Colonic mucosa (tissue), 4 donors: ENCODE data around the gene TNFRSF21. TPM values are rescaled to one million over a fixed set of nuclear protein-coding genes. Genes with fewer than 3 reads are reported as not detected.

Experiments
- DNase-seq: peaks from one replicate; pipeline ENCODE4 v3.0.0-alpha.2; 2020
- H3K27ac ChIP-seq: fragments of 200-600 bp; one replicate; pipeline ENCODE4 v1.8.0; 2021
- H3K27me3 ChIP-seq: fragments of 200-600 bp; one replicate; pipeline ENCODE4 v1.8.0; 2021
- H3K36me3 ChIP-seq: fragments of 200-600 bp; one replicate; pipeline ENCODE4 v1.8.0; 2021
- H3K4me1 ChIP-seq: fragments of 200-600 bp; one replicate; pipeline ENCODE4 v1.8.0; 2021; ENCODE audit warnings: mild to moderate bottlenecking
- H3K4me3 ChIP-seq: fragments of 200-600 bp; one replicate; pipeline ENCODE4 v1.8.0; 2021
- H3K9ac ChIP-seq, 2 donors: one replicate each; pipeline ENCODE4 v1.7.0; 2013; ENCODE audit warnings: control low read depth in 2 of 2, low read depth in 2 of 2, low read length in 2 of 2
- H3K9me3 ChIP-seq: fragments of 200-600 bp; one replicate; pipeline ENCODE4 v1.8.0; 2021
- intact Hi-C: fragments of 100-400 bp; cut with DNase I; formaldehyde crosslinking; loops from one replicate; pipeline ENCODE4 v1.14.1; 2022
- total RNA-seq, 2 donors: library from RNA; stranded (reverse); fragmentation: NEBNext Ultra II Directional in 1 of 2; extraction: Animal tissue kit (Norgen Biotek cat#: 25700) in 1 of 2; gene quantifications; one replicate each; pipeline ENCODE4 v1.2.1, GENCODE V29; 2021
- TF ChIP-seq, protein P1 (sequence below): fragments of 200-600 bp; IDR thresholded peaks from one replicate; pipeline ENCODE4 v1.8.0; 2022; ENCODE audit warnings: antibody characterized with exemption, mild to moderate bottlenecking
- donor health status: healthy.
- donor health status: DM: no; HTN: no; CAD: no.
- donor health status: DM: no; HTN: no; CAD: no.

The TNFRSF21 gene
- total RNA-seq, 2 donors from 2014 or later: 74.0 to 102 TPM

DNA sequence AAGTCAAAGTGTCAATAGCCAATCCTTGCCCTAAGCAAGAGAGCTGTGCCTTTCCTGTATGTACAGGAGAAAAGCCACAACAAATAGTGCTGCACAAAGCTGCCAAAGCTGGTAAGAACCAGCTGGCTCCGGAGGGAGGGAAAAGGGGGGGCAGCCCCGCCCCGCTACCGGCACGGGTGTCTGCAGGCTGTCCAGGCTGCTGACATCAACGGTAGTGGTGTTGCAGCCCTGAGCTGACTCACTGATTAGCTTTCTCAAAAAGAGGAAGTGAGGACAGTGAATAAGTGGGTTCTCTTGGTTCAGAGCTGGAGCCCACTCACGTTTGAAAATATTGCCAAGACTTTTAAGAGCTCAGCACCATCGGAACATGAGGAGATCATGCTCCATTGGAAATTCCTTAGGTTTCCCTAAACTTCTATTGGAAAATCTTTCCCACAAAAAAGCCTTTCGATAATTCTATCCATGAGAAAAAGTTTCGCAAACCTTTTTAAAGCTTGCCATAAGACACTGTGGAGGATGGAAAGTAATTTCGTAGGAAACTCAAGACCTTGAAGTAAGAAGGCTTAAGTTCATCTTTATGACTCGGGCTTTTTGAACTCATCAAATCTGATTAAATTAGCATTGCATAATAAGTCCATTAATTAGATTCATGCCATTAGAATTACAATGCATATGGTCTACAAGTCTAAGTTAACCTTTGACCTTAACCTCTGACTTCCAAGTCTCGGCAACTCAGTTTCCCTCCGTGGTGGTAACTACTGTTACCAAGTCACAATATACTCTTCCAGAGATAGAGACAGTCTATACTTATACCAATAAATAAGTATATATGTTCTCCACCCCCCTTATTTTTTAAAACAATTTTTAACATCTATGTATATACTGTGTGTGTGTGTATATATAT is 67.0 kb downstream of the TNFRSF21 start:
- intact Hi-C loops: loop anchor here (10.0 kb wide), 2 partner anchors 62 to 148 kb away; partner anchors contain the start of gene TNFRSF21
- peak overlapping the region; percentile 35 for H3K27ac ChIP-seq
- no peaks in the 10 kb centered on the region for H3K9me3 ChIP-seq
- H3K27me3 ChIP-seq: no peaks in the 10 kb centered on the region
- H3K9ac ChIP-seq: peak overlapping the region in 1 of 2 donors; percentile 53
- peaks cover 9% of the 10 kb centered on the region for H3K4me1 ChIP-seq
- TF ChIP-seq, protein P1, sequence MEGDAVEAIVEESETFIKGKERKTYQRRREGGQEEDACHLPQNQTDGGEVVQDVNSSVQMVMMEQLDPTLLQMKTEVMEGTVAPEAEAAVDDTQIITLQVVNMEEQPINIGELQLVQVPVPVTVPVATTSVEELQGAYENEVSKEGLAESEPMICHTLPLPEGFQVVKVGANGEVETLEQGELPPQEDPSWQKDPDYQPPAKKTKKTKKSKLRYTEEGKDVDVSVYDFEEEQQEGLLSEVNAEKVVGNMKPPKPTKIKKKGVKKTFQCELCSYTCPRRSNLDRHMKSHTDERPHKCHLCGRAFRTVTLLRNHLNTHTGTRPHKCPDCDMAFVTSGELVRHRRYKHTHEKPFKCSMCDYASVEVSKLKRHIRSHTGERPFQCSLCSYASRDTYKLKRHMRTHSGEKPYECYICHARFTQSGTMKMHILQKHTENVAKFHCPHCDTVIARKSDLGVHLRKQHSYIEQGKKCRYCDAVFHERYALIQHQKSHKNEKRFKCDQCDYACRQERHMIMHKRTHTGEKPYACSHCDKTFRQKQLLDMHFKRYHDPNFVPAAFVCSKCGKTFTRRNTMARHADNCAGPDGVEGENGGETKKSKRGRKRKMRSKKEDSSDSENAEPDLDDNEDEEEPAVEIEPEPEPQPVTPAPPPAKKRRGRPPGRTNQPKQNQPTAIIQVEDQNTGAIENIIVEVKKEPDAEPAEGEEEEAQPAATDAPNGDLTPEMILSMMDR: no peak
- H3K4me3 ChIP-seq: no peak overlapping the region
- peak; percentile 92 for DNase-seq
- no peaks in the 10 kb centered on the region for H3K36me3 ChIP-seq

DNA sequence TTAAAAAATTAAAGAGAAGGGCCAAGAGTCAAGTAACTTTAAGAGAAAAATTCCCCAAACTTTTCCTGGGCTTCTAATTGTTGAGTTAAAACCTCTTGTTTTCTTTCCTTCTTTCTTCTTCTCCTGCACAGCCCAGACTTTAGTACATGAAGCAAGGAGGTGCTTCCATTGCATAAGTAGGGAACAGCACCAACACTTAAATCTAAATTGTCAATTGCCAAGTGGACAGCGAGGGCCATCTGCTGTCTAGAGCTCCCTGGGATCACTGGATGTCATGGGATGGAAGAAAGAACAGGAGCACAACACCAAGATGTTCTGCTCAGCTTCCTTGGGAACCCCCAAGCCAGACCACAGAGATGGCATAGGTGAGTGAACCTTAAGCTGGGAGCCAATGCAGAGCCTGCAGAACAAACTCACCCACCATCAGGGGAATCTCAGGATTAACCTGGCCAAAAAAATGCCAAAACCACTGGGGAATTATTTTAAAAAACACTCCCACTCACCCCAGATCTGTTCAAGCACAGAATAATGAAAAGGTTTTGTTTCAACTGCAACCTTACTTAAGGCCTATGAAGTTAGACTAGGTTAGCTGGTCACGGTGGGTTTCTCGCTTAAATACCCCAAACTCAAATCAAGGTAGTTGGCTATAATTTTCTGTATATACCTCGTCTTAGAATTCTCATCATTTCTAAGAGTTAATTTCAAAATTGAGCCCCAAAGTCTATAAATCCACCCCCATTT is 67.8 kb downstream of the TNFRSF21 start:
- Histone ChIP-seq H3K4me3 (no peak overlapping the region), H3K9ac (peak overlapping the region in 1 of 2 donors; percentile 53), H3K36me3 (no peaks in the 10 kb centered on the region), H3K9me3 (no peaks in the 10 kb centered on the region), H3K27ac (peak overlapping the region; percentile 35), H3K4me1 (peaks cover 7% of the 10 kb centered on the region), H3K27me3 (no peaks in the 10 kb centered on the region)
- no peak for DNase-seq
- intact Hi-C loops: loop anchor here (10.0 kb wide), 2 partner anchors 63 to 147 kb away; partner anchors contain the start of gene TNFRSF21
- TF ChIP-seq, protein P1: no peak

DNA sequence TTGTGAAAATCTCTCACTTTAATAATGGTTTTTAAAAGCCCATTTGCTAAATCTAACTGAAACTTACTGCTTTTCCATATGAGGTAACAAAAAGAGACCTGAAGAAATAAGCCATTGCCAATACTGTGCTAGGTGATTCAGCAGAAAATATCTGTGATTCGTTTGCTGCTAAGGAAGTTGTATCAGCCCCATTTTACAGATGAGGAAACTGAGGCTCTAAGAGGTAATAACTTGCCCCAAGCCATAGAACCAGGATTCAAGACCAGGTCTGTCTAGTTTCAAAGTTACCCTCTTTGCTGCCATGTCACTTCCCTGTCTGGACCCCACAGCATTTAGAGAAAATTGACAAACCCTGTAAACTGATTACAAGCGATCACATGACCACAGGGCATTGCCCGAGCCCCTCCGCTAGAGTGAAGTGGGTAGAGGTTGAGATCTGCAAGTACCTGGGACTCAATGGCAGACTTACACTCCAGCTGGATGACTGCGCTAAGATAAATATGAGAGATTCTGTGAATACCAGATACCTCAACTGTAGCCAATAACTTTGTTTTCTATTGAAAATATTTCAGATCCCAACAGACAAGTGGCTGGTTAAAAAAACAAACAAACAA is 69.3 kb downstream of the TNFRSF21 start:
- TF ChIP-seq, protein P1: no peak
- Histone ChIP-seq H3K4me3 (no peak overlapping the region), H3K9ac (no peak overlapping the region), H3K4me1 (peaks cover 12% of the 10 kb centered on the region), H3K27ac (no peak overlapping the region), H3K9me3 (no peaks in the 10 kb centered on the region), H3K27me3 (no peaks in the 10 kb centered on the region), H3K36me3 (no peaks in the 10 kb centered on the region)
- intact Hi-C loops: loop anchor here (10.0 kb wide), 2 partner anchors 64 to 146 kb away; partner anchors contain the start of gene TNFRSF21
- no peak for DNase-seq

DNA sequence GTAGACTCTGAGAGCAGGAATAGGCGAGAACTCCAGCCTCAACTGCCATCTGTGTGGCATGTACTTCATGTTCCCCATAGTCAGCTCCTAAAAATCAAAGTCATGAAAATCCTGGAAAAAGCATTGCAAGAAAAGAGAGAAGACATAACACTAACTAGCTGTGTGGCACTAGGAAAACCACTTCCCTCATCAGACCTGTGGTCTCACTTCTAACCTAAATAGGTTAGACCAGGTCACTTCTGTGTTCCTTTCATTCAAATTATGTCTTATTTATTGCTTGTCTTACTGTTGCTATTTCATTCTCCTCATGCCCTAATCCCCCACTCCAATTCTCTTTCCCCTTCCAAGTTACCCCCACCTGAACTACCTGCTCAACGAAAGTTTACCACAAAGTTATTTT is 70.2 kb downstream of the TNFRSF21 start:
- TF ChIP-seq, protein P1: no peak

DNA sequence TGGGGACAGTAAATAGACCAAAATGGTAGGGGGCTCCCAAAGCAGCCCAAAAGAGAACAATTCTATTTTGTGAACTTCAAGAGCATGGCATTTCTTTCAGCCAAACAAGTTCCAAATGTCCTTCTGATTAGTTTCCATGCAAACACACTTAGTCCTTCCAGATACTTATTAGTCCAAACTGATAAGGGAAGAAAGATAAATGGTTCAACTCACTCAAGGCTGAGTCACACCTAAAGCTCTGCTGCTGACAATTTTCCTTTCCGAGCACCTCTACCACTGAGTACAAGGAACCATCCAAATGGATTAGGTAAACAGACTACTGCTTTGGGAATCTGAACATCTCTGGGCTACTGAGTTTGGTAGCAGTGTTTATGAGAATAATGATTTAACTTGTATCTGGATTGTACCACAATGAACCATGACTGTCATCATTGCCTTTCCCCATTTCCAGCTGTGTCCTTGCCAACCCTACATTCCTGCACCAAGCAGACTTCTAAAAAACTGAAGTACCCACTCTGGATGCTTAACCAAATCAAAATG is 71.2 kb downstream of the TNFRSF21 start:
- Histone ChIP-seq H3K9me3 (no peaks in the 10 kb centered on the region), H3K36me3 (no peaks in the 10 kb centered on the region), H3K9ac (no peak overlapping the region), H3K4me1 (peaks cover 12% of the 10 kb centered on the region), H3K27me3 (no peaks in the 10 kb centered on the region), H3K4me3 (no peak overlapping the region), H3K27ac (no peak overlapping the region)
- intact Hi-C loops: no loop called here
- no peak for DNase-seq
- TF ChIP-seq, protein P1: no peak

More for the DNA sequence above, 70.2 kb downstream of the TNFRSF21 start:
- Histone ChIP-seq H3K27ac (no peak overlapping the region), H3K36me3 (no peaks in the 10 kb centered on the region), H3K27me3 (no peaks in the 10 kb centered on the region), H3K4me3 (no peak overlapping the region), H3K9me3 (no peaks in the 10 kb centered on the region), H3K4me1 (peaks cover 12% of the 10 kb centered on the region), H3K9ac (no peak overlapping the region)
- intact Hi-C loops: no loop called here
- no peak for DNase-seq
